Activated T-cell treated with anti-CD3 and anti-CD28 coated beads, Interleukin-2, amount 50 U/mL, for 48 hours (primary cell): ENCODE measurements around the gene UMODL1.
"Not testable (repeated sequence)": the region's sequence is repeated elsewhere in the genome, so short reads cannot be mapped to it uniquely, and the experiment has no call there.

ENCODE experiments used
- DNase-seq, 2 experiments: peaks; one replicate each; pipeline ENCODE4 v3.0.0-alpha.2; 2020

UMODL1 gene

DNA sequence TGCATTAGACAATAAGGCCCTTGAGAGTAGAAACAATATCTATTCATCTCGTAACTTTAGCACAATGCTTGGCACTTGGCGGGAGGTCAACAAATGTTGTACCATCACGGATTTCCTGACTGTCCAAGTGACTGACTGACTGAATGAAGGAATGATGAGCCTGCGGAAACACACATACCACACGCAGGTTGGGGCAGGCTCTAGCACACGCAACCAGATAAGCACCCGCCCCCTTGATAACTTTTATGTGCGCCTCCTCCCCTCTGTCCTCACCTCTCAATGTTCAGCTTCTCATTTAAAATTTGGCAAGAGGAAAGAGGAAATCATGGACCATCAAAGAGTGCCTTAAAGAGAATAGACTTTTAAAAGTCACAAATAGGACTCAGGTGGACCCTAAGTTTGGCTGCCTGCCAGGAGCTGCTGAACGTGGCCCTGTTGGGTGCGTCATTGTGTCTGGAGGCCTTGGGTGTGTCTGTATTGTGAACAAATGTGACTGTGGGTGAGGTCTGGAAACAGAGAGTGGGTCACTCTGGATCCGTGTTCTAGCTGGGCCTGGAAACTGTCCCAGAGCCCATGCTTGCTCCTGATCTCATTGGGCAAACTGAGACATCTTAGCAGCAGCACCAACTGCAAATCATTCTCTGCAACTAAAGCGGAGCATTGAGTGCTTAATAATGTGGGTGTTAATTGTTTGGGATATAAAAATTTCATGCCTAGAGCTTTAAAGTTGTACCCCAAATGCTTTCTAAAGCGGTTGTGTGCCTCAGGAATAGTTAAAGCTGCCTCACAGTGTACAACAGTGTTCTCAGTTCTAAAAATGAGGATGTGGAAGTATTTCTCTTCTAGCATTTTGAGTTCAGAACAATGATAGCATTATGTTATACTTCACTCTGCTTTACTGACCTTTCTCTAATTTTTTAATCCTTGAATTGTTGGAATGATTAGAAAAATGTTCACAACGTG is 100.3 kb downstream of the UMODL1 start:
- DNase-seq: peak; percentile 4 to 11

DNA sequence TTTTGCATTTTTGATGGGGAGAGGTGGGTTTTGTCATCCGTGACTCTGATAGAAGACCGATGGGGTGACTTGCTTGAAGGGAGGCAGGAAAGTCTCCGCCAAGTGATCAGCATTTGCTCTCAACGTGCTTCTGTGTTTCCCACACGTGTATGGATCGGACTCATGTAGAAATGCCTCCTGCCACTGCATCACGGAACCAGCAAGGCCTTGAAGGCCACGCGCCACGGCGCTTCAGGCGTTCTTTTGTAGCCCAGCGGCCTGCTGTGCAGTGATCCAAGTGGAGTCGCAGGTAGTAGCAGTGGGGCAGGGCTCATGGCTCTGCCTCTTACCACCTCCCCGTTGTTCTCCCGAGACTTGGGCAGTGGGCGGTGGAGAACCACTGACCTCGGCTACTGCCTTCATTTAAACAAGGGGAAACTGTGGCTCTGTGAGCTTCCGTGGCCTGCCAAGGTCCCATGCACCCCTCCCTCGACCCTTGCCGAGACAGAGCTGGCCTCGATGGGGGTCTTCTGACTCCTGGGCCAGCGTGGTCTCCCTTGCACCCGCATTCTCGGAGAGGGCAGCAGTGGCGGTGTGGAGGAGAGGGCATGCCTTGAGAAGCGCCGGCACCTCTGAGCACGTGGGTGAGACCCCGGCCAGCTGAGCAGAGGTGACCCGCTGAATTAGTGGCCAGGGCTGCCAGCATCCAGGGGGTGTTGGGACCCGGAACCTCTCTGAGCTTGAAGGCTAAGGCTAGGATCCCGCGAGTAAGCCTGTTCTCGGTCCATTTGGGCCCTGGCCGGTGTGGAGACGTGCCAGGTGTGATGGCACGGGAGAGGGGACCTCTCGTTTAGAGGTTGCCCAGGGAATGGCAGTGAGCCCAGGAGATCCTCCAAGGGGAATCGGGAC is 101.7 kb downstream of the UMODL1 start:
- peak in 1 of 2 experiments; percentile 8 for DNase-seq

DNA sequence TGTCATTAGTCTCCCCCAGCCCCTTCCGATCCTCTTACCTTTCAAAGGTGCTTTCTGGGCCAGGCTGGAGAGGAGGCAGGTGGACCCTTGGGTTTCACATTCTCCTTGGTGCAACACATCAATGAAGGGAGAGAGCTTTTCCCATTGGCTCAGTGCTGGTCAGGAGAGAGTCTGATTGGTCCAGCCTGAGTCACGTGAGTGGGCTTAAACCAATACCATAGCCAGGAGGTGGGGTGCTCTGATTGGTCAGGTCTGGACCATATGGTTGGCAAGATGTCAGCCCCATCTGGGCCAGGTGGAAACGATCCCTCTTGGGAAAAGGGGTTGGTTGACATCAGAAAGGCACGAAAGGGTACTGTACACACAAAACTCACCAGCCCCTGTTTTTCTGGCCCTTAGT is 103.1 kb downstream of the UMODL1 start:
- peak in 1 of 2 experiments; percentile 19 for DNase-seq

DNA sequence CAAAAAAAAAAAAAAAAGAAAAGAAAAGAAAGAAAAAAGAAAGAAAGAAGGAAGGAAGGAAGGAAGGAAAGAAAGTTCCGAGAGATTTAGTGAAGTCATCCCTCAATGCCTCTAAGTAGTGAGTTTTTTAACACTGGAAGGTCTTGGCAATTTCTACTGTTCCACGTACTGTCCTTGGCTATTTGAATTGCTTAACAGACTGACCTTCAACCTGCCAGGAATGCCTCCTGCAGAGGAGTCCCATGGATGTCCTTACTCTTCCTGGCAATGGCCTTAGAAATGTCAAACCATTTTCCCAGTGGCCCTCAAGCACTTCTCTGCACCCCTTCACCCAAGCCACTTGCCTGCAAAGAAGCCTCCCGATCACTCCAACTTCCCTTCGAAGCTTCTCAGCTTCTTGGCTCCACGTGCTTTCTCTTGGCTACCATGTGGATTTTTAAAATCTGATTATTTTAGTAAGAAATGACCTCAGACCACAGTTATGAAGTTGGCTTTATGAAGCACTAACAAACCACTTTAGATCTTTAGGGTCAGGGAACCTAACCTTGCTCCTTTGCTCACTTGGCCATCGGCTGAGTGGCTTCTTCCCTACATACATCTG is 104.1 kb downstream of the UMODL1 start:
- DNase-seq: no peak

DNA sequence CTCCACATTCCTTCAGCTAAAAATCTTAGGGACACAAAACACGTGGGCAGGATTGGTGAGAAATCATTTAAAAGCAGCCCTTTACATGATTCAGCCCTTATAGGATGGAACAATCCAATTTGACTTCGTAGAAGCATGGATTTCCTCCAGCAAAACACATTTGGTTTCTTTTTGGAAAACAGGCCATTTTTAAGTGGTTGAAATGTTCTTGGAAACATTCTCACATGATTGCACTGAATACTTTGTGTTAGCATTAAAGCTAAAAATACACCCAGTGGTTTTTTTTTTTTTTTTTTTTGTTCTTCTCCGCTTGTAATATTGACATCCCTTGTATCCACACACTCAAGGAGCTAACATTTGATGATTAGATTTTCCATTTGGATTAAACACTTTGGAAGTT is 105.7 kb downstream of the UMODL1 start:
- DNase-seq: no peak

DNA sequence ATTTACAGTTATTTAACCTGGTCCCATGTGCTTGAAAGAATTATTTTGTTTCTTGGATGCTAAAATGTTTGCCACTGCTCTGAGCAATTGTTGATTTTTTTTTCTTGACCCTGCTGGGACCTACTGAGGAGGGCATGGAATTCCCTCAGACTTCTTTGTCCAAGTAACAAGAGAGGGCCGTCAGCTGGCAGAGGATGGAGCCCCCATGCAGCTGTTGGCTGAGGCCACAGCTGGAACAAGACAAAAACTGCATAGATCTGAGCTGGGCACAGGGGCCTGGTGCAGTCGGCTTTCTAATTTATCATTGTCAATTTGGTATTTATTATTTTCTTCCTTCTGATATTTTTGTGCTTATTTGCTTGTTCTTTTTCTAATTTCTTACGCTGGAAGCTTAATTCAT is 108.2 kb downstream of the UMODL1 start:
- no peak for DNase-seq

DNA sequence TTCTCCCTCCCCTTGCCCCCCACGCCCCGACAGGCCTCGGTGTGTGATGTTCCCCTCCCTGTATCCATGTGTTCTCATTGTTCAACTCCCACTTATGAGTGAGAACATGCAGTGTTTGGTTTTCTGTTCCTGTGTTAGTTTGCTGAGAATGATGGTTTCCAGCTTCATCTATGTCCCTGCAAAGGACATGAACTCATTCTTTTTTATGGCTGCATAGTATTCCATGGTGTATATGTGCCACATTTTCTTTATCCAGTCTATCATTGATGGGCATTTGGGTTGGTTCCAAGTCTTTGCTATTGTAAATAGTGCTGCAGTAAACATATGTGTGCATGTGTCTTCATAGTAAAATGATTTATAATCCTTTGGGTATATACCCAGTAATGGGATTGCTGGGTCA is 108.9 kb downstream of the UMODL1 start:
- DNase-seq: not testable (repeated sequence)

DNA sequence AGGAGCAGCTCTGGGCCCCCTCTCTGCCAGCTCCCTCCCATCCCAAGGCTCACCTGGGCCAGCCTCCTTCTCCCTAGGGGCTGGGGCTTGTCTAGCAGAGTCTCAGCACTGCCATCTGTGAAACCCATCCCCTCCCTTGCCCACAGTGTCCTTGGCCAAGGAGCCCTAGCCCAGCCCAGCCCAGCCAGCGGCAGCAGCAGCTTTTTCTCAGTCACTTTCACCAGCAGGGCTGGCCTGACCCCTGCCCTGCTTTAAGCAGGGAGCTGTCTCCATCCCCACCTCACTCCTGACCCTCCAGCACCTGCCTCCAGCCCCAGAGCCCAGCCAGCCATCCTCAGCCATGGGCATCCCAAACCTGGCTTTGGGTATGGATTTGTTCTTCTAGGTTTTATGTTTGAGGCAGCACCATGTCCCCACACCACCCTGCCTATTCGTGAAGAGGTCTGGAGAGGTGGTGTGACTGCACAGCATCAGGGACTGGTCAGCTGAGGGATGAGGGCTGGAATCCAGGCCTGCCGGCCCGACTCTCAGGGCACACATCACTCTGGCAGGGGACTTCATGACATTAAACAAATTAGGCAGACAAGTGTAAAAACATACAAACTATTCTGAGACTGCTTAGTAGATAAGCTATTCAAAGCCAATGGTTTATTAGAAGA is 111.7 kb downstream of the UMODL1 start:
- DNase-seq: no peak

DNA sequence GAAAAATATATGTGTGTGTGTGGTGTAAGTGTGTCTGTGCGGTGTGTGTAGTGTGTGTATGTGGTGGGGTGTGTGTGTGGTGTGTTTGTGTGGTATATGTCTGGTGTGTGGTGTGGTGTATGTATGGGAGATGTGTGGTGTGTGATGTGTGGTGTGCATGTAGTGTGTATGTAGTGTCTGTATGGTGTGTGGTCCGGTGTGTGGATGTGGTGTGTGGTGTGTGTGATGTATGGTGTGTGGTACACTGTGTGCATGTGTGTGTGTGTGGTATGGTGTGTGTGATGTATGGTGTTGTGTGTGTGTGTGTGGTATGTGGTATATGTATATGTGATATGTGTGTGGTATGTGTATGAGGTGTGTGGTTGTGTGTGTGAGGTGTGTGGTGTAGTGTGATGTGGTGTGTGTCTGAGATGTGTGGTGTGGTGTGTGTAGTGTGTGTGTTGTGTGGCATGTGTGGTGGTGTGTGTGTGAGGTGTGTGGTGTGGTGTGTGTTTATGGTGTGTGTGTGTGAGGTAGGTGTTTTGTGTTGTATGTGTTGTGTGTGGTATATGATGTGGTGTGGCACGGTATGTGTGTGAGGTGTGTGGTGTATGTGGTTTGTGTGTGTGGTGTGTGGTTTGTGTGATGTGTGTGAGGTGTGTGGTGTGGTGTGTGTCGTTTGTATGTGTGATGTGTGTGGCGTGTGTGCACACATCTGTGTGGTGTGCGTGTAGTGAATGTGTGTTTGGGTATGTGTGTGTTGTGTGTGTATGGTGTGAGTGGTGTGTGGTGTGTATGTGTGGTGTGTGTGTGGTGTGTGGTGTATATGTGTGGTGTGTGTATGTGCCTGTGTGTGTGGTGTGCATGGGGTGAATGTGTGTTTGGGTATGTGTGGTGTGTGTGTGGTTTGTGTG is 112.5 kb downstream of the UMODL1 start:
- no peak for DNase-seq

DNA sequence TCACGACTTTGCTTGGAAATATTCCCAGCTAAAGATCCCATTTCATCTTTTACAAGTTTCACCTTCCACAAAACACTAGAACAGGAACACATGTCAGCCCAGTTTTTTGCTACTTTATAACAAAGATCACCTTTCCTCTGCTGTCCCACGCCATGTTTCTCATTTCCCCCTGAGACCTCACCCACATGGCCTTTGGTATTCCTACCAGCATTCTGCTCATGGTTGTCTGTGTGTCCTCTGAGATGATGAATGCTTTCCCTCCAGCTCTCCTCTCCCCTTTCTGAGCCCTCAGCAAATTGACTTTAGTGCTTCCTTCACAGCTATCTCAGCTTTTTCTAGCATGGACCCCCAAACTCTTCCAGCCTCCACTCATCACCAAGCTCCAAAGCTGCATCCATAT is 115.5 kb downstream of the UMODL1 start:
- DNase-seq: no peak

DNA sequence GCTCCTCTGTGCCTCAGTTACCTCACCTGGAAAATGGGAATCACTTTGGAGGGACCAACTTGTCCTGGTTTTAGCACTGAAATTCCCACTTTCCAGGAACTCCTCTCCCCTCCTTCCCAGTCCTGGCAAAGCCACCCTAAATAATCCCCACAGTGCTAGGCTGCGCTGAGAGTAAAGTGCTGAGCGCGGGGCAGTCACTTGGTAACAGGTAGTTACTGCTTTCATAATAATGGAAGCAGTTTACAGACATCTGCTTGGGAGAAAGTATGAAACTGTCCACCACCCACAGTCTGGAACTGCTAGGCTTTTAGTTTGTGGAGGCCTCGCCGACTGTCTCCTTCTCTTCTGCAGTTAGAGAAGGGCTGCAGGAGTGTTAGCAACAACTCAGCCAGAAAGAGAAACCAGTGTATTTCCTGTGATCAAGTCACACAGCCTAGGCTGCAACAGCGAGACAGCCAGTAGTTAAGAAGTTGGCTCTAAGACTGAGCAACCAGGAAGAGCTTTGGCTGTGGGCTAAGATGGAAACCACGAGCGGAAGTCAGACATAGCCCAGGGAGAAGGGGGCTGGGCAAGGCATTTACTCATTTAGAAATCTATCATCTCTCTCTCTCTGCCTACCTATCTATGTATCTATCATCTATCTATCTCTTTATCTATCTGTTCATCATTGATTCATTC is 117.0 kb downstream of the UMODL1 start:
- peak; percentile 76 to 81 for DNase-seq

DNA sequence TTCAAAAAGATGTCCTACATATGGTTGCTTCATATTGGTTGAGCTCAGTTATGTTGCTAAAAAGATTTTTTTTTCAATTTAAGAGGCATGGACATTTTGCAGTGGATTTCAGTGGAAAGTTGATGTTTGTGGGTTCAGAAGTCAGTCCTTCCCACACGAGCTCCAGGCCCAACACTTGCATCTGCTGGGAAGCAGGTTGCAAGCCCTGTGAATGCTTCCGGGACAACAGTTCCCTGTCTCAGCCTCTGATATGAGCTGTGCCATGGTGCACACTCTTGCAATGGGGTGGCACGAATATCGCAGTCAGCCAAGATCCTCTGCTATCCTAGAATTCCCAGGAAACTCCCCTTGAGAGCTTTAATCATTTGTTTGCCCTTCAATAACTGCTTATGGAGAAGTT is 117.5 kb downstream of the UMODL1 start:
- no peak for DNase-seq

DNA sequence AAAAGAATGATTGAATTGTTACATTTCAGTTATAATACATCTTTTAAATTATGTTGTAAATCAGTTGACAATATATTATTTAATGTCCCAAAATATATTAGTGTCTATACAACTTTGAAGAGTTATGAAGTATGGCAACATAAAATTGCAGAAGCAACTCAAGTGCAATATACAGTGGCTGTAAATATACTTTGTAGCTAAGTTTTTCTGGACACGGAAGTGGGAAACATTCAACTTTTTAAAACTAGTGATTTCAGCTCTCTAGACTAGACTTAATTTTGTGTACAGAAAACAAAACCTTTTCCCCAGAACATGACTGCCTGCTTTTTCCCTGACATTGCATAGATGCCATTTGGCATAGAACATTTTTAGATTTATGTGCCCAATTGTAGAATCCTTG is 118.3 kb downstream of the UMODL1 start:
- no peak for DNase-seq

DNA sequence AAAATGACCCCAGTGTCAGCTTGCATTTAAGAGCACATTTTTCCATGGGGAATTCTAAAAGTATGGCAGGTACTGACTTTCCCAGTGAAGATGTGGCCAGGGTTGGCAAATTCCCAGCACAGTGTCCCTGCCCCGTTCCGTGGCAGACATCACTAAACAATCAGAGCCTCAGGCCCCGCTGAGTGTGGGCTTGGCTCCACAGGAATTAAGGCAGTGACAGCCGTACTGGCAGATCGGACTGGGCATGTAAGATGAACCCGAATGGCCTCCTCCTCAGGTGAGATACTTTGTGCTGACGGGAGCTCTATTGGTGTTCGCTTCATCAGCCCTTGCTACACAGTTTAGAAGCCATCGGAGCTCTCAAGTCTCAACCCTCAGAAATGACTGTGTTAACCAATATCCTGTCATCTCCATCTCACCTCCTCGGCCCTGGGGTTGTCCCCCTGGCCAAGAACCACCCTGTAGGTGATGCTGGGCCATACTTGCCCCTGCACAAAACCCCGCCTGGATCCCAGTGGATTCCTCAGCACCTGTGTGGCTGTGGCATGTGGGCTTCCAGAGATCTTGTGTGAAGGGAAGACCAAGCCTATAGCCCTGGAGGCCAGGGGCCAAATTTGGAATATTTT is 118.9 kb downstream of the UMODL1 start:
- DNase-seq: peak; percentile 46 to 62

DNA sequence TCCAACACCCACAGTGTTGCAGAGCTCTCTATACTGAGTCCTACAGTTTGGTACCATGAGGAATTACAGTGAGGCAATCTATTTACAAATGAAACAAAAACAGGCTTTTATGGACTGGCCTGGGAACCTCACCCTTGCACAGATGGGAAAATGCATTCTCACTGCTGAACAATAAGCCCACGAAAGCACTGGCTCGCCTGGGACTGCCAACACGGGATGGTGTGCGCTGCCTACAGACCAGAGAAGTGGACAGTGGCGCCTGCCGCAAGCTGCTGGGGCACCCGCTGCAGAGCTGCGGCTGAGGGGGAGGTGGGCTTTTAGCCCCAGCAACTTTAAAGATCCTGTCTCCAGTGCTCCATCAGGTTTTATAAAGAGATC is 119.4 kb downstream of the UMODL1 start:
- DNase-seq: no peak

DNA sequence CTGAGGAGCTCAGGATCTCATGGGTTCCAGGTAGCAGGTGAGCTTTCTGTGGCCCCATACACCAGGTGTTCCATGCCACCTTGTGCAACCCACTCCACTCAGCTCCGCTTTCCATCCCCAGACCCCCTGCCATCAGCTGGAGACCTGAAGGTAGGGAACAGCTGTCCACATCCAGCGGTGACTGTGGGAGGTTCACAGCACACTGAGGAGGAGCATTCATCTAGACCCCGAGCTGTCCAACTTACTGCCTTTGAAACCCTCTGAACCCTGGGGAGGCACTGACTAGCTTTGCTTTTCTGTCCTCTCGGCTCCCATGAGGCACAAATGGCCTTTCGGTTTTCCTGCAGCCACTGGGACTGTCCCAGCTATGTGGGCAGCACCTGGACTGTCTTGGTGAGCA is 119.9 kb downstream of the UMODL1 start:
- no peak for DNase-seq

DNA sequence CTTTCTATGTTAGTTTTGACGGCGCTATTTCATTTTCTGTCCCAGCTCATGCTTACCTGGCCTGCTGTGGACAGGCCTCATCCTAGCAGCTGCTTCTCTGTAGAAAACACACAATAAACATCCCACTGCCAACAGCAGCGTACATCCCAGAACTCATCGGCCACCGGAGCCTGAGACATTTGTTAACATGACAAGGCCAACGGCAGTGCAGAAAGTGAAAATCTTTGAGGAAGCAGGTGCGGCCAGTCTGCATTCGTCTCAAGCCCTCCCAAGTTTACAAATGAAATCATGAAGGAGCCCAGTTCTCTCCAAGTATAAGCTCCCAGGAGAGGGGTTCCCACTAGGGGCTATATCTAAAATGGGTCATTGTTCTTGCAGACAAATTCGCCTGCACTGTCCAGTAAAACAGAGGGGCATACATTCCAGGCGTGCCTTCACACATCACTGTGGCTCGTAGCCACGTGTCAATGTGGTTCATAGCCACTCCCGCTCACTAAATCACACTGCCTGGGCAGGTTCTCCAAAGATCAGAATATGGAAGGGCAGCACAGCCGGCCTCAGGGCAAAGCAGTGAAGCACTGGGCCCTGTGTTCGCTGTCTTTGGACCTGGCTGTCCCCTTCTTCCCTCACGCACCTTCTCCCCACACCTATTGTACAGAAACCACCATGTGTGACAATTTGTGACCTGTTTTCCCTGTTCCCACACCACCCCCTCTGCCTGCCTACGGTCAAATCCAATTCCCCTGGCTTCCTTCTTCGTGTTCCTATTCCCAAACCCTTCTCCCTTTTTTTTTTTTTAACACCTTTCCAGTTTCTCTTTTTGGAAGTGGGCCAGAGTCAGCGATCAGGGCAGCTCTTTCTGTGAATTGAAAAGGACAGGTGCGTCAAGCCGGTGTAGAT is 120.8 kb downstream of the UMODL1 start:
- DNase-seq: no peak
